Smooth muscle cell (in vitro differentiated cells): ENCODE results near the gene ENTR1. TPM values are rescaled to one million over a fixed set of nuclear protein-coding genes. Genes with fewer than 3 reads are reported as not detected.

Source experiments
- DNase-seq: peaks from one replicate; lab custom pipeline; 2025; ENCODE audit not compliant: unreplicated experiment; lab: John Stamatoyannopoulos, UW
- H2AFZ ChIP-seq: fragments of 200-600 bp; sonication (generic); 2 replicates; pipeline ENCODE4 v1.6.0; 2016; ENCODE audit warnings: antibody characterized with exemption, low read depth, mild to moderate bottlenecking
- H3F3A ChIP-seq: fragments of 200-600 bp; sonication (generic); 2 replicates; pipeline ENCODE4 v1.6.0; 2017; ENCODE audit warnings: antibody characterized with exemption, low read depth
- H3K27ac ChIP-seq: fragments of 200-600 bp; sonication (generic); 2 replicates; pipeline ENCODE4 v1.5.1; 2016; ENCODE audit warnings: low read depth, mild to moderate bottlenecking
- H3K27me3 ChIP-seq: fragments of 200-600 bp; sonication (generic); 2 replicates; pipeline ENCODE4 v1.6.1; 2016; ENCODE audit warnings: low read depth, mild to moderate bottlenecking
- H3K36me3 ChIP-seq: fragments of 200-600 bp; sonication (generic); 2 replicates; pipeline ENCODE4 v1.5.1; 2016; ENCODE audit warnings: low read depth
- H3K4me1 ChIP-seq: fragments of 200-600 bp; sonication (generic); 2 replicates; pipeline ENCODE4 v1.5.1; 2016; ENCODE audit warnings: low read depth
- H3K4me2 ChIP-seq: fragments of 200-600 bp; sonication (generic); 2 replicates; pipeline ENCODE4 v1.6.0; 2016; ENCODE audit warnings: mild to moderate bottlenecking
- H3K4me3 ChIP-seq: fragments of 200-600 bp; sonication (generic); 2 replicates; pipeline ENCODE4 v1.5.1; 2016; ENCODE audit warnings: mild to moderate bottlenecking
- H3K79me2 ChIP-seq: fragments of 200-600 bp; sonication (generic); 2 replicates; pipeline ENCODE4 v1.6.0; 2016; ENCODE audit warnings: low read depth, mild to moderate bottlenecking
- H3K9ac ChIP-seq: fragments of 200-600 bp; sonication (generic); 2 replicates; pipeline ENCODE4 v1.6.0; 2016; ENCODE audit warnings: low read depth
- H3K9me3 ChIP-seq: fragments of 200-600 bp; sonication (generic); replicated peaks from 2 replicates; pipeline ENCODE4 v1.5.1; 2016; ENCODE audit warnings: low read depth
- H4K20me1 ChIP-seq: fragments of 200-600 bp; sonication (generic); 2 replicates; pipeline ENCODE4 v1.6.0; 2016; ENCODE audit warnings: low read depth
- CTCF ChIP-seq: fragments of 200-600 bp; sonication (generic); IDR thresholded peaks from 2 replicates; pipeline ENCODE4 v1.5.1; 2017; ENCODE audit warnings: borderline replicate concordance, mild to moderate bottlenecking, antibody characterized with exemption; ENCODE audit not compliant: insufficient read depth, poor library complexity, severe bottlenecking
- WGBS: methylation state at CpG from one replicate; pipeline ENCODE4 v1.1.7; 2016; ENCODE audit warnings: low lambda C conversion rate; 5-methylcytosine and 5-hydroxymethylcytosine counted together
- polyA plus RNA-seq: library from polyadenylated mRNA; unstranded; fragments of >200 nt; fragmentation: Nextera tagmentation; extraction: Ambion mirVana; gene quantifications from 2 replicates; pipeline ENCODE4 v1.2.1, GENCODE V29; 2016
- total RNA-seq: library from RNA; depleted of rRNA; stranded (reverse); fragments of >200 nt; gene quantifications from 2 replicates; pipeline ENCODE4 v1.2.3, GENCODE V29; 2014

ENTR1 gene
- total and polyA plus RNA-seq, 2 experiments from 2014 or later: 25.4 to 28.9 TPM

GRCh38 chr9:136431782-136432350 is 21.5 kb upstream of the ENTR1 start:
- no peak for DNase-seq
- Histone ChIP-seq H3K79me2 (peaks cover 14% of the 10 kb centered on the region), H3K9me3 (no peaks in the 10 kb centered on the region), H3K36me3 (no peaks in the 10 kb centered on the region), H3K4me3 (no peak overlapping the region), H2AFZ (no peak overlapping the region), H3K9ac (no peak overlapping the region), H3K27ac (no peak overlapping the region), H3K4me1 (no peaks in the 10 kb centered on the region), H4K20me1 (peaks cover 44% of the 10 kb centered on the region), H3F3A (peaks cover 3% of the 10 kb centered on the region), H3K27me3 (no peaks in the 10 kb centered on the region), H3K4me2 (no peak overlapping the region)
- TF ChIP-seq CTCF: no peak
- 94% methylated on average over 26 of the region's 36 CpGs for WGBS

GRCh38 chr9:136430588-136431234 is 20.3 kb upstream of the ENTR1 start:
- Histone ChIP-seq H3K4me1 (no peaks in the 10 kb centered on the region), H3K4me3 (no peak overlapping the region), H2AFZ (no peak overlapping the region), H3F3A (peaks cover 5% of the 10 kb centered on the region), H3K9me3 (no peaks in the 10 kb centered on the region), H3K4me2 (no peak overlapping the region), H4K20me1 (peaks cover 32% of the 10 kb centered on the region), H3K36me3 (no peaks in the 10 kb centered on the region), H3K27me3 (no peaks in the 10 kb centered on the region), H3K79me2 (peaks cover 4% of the 10 kb centered on the region), H3K27ac (no peak overlapping the region), H3K9ac (no peak overlapping the region)
- WGBS: 99% methylated on average over 22 of the region's 29 CpGs
- TF ChIP-seq CTCF: no peak
- no peak for DNase-seq

- H3K9ac ChIP-seq: no peak overlapping the region
- no peak overlapping the region for H3K27ac ChIP-seq
- WGBS: 94% methylated on average over 27 of the region's 32 CpGs
These were observed 19.5 kb upstream of the ENTR1 start for GRCh38 chr9:136429683-136430491.

More at GRCh38 chr9:136429683-136430491, 19.5 kb upstream of the ENTR1 start:
- Histone ChIP-seq H3K79me2 (peaks cover 4% of the 10 kb centered on the region), H3K4me3 (no peak overlapping the region), H4K20me1 (peaks cover 27% of the 10 kb centered on the region), H2AFZ (no peak overlapping the region), H3K9me3 (no peaks in the 10 kb centered on the region), H3K4me2 (no peak overlapping the region), H3F3A (peaks cover 5% of the 10 kb centered on the region), H3K4me1 (no peaks in the 10 kb centered on the region), H3K36me3 (no peaks in the 10 kb centered on the region), H3K27me3 (no peaks in the 10 kb centered on the region)
- no peak for DNase-seq
- no peak for TF ChIP-seq CTCF
